GM12872 (cell line): ENCODE results near the gene ZNF133.
A peak's percentile ranks its signal among the peaks of the same experiment; 100 is the strongest.

Source experiments
- TF ChIP-seq, protein P1 (sequence below): IDR thresholded peaks from 3 replicates; pipeline ENCODE4 v1.5.1; 2011; ENCODE audit warnings: low read depth, mild to moderate bottlenecking, low read length, moderate library complexity; ENCODE audit not compliant: insufficient read depth

The ZNF133 gene

DNA sequence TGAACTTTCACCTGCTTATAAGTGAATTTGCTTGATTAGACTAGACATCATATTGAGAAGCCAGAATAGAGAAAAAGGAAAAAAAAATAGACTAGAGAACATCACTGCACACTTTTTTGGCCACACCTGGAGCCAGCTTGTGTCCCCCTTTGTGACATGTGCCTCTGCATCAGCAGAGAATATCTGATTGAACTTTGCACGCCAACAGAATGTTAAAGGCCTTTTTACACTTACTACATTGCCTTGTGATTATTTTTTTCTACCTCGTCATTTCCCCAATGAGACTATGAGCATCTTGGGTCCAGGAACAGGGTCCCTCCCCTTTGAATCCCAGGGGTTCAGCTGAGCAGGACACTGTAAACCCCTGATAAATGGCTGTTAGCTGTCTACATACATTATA lies 17.2 kb upstream of the ZNF133 start:
- TF ChIP-seq, protein P1, sequence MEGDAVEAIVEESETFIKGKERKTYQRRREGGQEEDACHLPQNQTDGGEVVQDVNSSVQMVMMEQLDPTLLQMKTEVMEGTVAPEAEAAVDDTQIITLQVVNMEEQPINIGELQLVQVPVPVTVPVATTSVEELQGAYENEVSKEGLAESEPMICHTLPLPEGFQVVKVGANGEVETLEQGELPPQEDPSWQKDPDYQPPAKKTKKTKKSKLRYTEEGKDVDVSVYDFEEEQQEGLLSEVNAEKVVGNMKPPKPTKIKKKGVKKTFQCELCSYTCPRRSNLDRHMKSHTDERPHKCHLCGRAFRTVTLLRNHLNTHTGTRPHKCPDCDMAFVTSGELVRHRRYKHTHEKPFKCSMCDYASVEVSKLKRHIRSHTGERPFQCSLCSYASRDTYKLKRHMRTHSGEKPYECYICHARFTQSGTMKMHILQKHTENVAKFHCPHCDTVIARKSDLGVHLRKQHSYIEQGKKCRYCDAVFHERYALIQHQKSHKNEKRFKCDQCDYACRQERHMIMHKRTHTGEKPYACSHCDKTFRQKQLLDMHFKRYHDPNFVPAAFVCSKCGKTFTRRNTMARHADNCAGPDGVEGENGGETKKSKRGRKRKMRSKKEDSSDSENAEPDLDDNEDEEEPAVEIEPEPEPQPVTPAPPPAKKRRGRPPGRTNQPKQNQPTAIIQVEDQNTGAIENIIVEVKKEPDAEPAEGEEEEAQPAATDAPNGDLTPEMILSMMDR = no peak

DNA sequence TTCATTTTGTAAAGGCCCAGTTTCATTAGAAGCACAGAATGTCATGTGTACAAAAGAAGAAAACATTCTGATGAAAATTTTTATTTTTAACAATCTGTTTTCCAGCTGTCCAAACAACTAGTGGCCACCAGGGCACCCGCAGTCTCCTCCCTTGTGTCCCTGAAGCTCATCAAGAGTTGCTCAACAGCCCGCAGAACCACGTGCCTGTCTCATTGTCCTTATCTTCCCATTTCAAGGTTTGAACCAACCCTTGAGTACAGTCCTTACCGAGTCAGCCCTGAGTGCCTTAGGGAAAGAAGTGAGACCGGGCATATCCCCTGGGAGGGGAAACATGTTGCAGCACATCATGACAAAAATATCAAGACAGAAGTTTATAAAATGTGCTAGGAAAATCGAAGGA lies 15.9 kb upstream of the ZNF133 start:
- TF ChIP-seq, protein P1 = 0 out of 3 replicates have a peak, but pooled peaks have one; percentile 0

GRCh38 chr20:18273738-18274137 lies 14.6 kb upstream of the ZNF133 start:
- TF ChIP-seq, protein P1 = no peak

DNA sequence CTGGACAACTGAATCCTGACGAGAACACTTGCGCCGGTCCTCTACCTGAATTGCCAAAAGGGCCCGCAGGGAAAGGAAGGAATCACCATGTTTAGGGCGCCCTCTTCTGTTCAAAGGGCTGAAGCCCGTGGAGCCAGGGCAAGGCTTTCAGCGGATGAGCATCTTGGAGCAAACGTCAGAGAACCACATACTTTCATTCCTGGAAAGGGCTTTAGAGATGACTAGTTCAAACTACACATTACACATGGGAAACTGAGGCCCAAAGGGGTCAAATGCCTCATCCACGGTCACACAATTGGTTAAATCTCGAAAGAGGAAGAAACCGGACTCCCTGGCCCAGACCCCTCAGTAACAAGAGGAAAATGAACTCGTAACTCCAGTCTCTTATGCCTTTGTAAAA lies 11.5 kb upstream of the ZNF133 start:
- TF ChIP-seq, protein P1 = peak; percentile 89

GRCh38 chr20:18279242-18279641 lies 9.1 kb upstream of the ZNF133 start:
- TF ChIP-seq, protein P1 = no peak

- TF ChIP-seq, protein P1 = no peak
These were observed 3.4 kb upstream of the ZNF133 start for GRCh38 chr20:18284805-18285533.

GRCh38 chr20:18287546-18287914 lies 797 bp upstream of the ZNF133 start:
- TF ChIP-seq, protein P1 = no peak
